Psoas muscle (tissue), 8 donors: ENCODE data around the gene RHOH. TPM values are rescaled to one million over a fixed set of nuclear protein-coding genes. Genes with fewer than 3 reads are reported as not detected.

Source experiments
- ATAC-seq, 4 donors: fragments of 200-7000 bp; cut with Tn5 transposase; one replicate each; pipeline ENCODE4 v1.9.1; 2020; ENCODE audit warnings: moderate library complexity in 3 of 4, mild to moderate bottlenecking in 2 of 4
- DNase-seq, 2 donors: peaks; one replicate each; pipeline ENCODE4 v3.0.0-alpha.2; 2020
- H3K27ac ChIP-seq: fragments of 200-600 bp; one replicate; pipeline ENCODE4 v1.8.0; 2022
- H3K27me3 ChIP-seq, 3 donors: fragments of 200-600 bp in 1 of 3; one replicate each; pipeline versions ENCODE4 v1.6.1 to v1.8.0; 2013 to 2022; ENCODE audit warnings: low read length in 2 of 3, mild to moderate bottlenecking in 2 of 3, moderate library complexity in 1 of 3; ENCODE audit not compliant: insufficient read depth in 3 of 3
- H3K36me3 ChIP-seq, 2 donors: fragments of 200-600 bp in 1 of 2; one replicate each; pipeline versions ENCODE4 v1.6.1 to v1.8.0; 2013 to 2022; ENCODE audit warnings: low read depth in 1 of 2, mild to moderate bottlenecking in 1 of 2, moderate library complexity in 1 of 2; ENCODE audit not compliant: insufficient read depth in 1 of 2
- H3K4me1 ChIP-seq: fragments of 200-600 bp; one replicate; pipeline ENCODE4 v1.8.0; 2022
- H3K4me3 ChIP-seq: fragments of 200-600 bp; one replicate; pipeline ENCODE4 v1.8.0; 2022; ENCODE audit warnings: mild to moderate bottlenecking
- H3K9me3 ChIP-seq: fragments of 200-600 bp; one replicate; pipeline ENCODE4 v1.8.0; 2022
- CTCF ChIP-seq: fragments of 200-600 bp; IDR thresholded peaks from one replicate; pipeline ENCODE4 v1.8.0; 2022; ENCODE audit warnings: antibody characterized with exemption
- WGBS, 3 donors: extraction: QIAGEN DNeasy Blood & Tissue Kit; methylation state at CpG; one replicate each; pipeline versions ENCODE4 v1.1.6 to v1.1.7; 2013; 5-methylcytosine and 5-hydroxymethylcytosine counted together
- intact Hi-C, 2 donors: fragments of 100-400 bp; cut with DNase I; formaldehyde crosslinking; loops; one replicate each; pipeline versions ENCODE4 v1.11.0 to v1.14.2; 2022
- polyA plus RNA-seq, 3 donors: library from polyadenylated mRNA; stranded (reverse); fragments of 200-250 nt; gene quantifications; one replicate each; pipeline ENCODE4 v1.2.3, GENCODE V29; 2013
- total RNA-seq, 4 donors: library from RNA; stranded (reverse); fragmentation: NEBNext Ultra II Directional in 2 of 4; extraction: Animal tissue kit (Norgen Biotek cat#: 25700) in 2 of 4; gene quantifications; one replicate each; pipeline versions ENCODE4 v1.2.1 to v1.2.4, GENCODE V29; 2021 to 2023
- donor health status: healthy with polysubstance abuse.
- donor health status: DM: no; HTN: no; CAD: no; lungs with moderate emphysema.
- donor health status: Bipolar disorder and iron deficiency.
- donor health status: healthy.
- donor health status: DM: yes; HTN: yes; CAD: no.
- donor health status: DM: no; HTN: no; CAD: no.
- donor health status: DM: no; HTN: no; CAD: no.
- donor health status: DM: yes; HTN: yes; CAD: no.

RHOH gene
- total and polyA plus RNA-seq, 7 donors, result 0.04 to 0.68 (median 0.19) TPM; not detected in 1

- ATAC-seq (no peak), DNase-seq (no peak)
- intact Hi-C loops, result no loop called here
- Histone ChIP-seq H3K27me3 (no peaks in the 10 kb centered on the region), H3K9me3 (no peaks in the 10 kb centered on the region), H3K36me3 (no peaks in the 10 kb centered on the region), H3K4me3 (no peak overlapping the region), H3K4me1 (no peaks in the 10 kb centered on the region), H3K27ac (no peak overlapping the region)
- 89 to 96% (median 92%) methylated on average over 4 of the region's 4 CpGs for WGBS, 3 donors
- no peak for TF ChIP-seq CTCF
These were observed 43.3 kb downstream of the RHOH start for GRCh38 chr4:40240040-40240653.

- Histone ChIP-seq H3K4me3 (no peak overlapping the region), H3K27me3 (no peaks in the 10 kb centered on the region), H3K4me1 (no peaks in the 10 kb centered on the region), H3K27ac (no peak overlapping the region), H3K36me3 (no peaks in the 10 kb centered on the region), H3K9me3 (no peaks in the 10 kb centered on the region)
- WGBS, 3 donors, result 66 to 68% (median 68%) methylated on average over 4 of the region's 4 CpGs
- DNase-seq, result no peak
- no peak for TF ChIP-seq CTCF
- intact Hi-C loops, result no loop called here
- no peak for ATAC-seq
These were observed 44.2 kb downstream of the RHOH start for GRCh38 chr4:40241026-40241425.

DNA sequence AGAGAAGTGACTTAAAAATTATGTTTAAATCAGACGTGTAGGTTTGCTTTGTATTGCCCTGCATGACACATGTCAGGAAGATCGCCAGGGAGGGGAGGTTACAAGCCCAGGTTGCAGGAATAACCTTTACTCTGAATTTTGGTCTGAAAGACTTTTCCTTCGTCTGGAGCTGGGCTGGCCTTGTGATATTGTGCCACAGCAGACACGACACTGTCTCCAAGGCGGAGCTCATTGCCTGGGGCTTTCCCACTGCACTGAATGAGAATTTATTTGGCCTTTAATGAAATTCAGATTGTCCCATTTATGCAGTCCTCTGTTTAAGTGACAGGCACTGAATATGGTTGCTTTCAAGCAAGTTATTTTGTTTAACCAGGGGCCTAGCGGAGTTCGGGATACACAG is 45.1 kb downstream of the RHOH start:
- intact Hi-C loops, result no loop called here
- Histone ChIP-seq H3K4me3 (no peak overlapping the region), H3K4me1 (no peaks in the 10 kb centered on the region), H3K36me3 (no peaks in the 10 kb centered on the region), H3K9me3 (no peaks in the 10 kb centered on the region), H3K27ac (no peak overlapping the region), H3K27me3 (no peaks in the 10 kb centered on the region)
- no peak for TF ChIP-seq CTCF
- DNase-seq, result no peak
- WGBS, 3 donors, result 70 to 76% (median 73%) methylated on average over 7 of the region's 7 CpGs
- no peak for ATAC-seq

DNA sequence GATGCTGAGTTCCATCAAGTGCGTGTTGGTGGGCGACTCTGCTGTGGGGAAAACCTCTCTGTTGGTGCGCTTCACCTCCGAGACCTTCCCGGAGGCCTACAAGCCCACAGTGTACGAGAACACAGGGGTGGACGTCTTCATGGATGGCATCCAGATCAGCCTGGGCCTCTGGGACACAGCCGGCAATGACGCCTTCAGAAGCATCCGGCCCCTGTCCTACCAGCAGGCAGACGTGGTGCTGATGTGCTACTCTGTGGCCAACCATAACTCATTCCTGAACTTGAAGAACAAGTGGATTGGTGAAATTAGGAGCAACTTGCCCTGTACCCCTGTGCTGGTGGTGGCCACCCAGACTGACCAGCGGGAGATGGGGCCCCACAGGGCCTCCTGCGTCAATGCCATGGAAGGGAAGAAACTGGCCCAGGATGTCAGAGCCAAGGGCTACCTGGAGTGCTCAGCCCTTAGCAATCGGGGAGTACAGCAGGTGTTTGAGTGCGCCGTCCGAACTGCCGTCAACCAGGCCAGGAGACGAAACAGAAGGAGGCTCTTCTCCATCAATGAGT is 46.6 kb downstream of the RHOH start:
- H3K4me3 ChIP-seq, result no peak overlapping the region
- no peak overlapping the region for H3K27ac ChIP-seq
- no peak for ATAC-seq

More for the DNA sequence above, 46.6 kb downstream of the RHOH start:
- Histone ChIP-seq H3K27me3 (no peaks in the 10 kb centered on the region), H3K9me3 (no peaks in the 10 kb centered on the region), H3K4me1 (no peaks in the 10 kb centered on the region), H3K36me3 (no peaks in the 10 kb centered on the region)
- no peak for TF ChIP-seq CTCF
- no peak for DNase-seq
- intact Hi-C loops, result no loop called here
- 89 to 90% (median 90%) methylated on average over 19 of the region's 19 CpGs for WGBS, 3 donors
